Measurements from ENCODE around the gene MITF.

Gene MITF

DNA sequence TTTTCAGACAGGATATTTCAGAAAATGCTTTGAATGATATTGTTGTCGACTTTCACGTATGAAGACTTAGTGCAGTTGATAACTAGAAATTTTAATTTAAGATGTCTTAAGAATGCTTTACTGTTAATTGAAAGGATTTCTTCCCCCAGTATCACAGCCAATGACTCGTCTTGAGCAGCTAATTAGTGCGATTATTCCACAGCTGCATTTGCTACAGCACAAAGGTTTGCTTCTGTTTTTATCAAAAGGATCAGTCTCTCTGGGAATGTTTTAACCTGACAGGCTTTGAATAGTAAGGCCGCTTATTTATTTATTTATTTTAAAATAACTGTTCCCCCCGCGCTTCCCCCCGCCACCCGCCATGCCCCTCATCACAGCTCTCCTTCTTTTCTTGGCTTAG lies 136.8 kb downstream of the MITF start:
- no peak for TF ChIP-seq CTCF (IDR thresholded peaks at IDR 0.05; ENCODE audit: extremely low read depth, missing control alignments)
- no peak for DNase-seq (ENCODE audit: low spot score)

DNA sequence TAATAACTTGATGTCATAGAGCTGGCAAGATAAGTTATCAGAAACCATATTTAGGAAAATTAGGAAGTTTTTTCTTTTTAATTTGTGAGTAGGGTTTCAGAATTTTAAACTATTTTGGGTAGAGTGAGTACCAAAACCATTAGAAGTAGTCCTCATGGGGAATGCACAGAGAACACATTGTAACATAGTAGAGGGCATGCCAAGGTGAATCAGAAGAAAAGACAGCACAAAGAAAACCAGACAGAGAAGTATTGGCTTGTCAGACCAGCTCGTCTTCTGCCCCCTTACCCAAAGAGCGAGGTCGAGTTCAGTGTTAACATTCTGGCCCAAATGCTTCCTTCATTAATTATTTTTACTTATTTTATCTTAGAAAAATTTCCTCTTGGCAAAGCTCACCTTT lies 139.0 kb downstream of the MITF start:
- no peak for DNase-seq (ENCODE audit: low spot score)
- TF ChIP-seq CTCF (IDR thresholded peaks at IDR 0.05; ENCODE audit: extremely low read depth, missing control alignments) = no peak

GRCh38 chr3:69879051-69879450 lies 139.8 kb downstream of the MITF start:
- no peak for TF ChIP-seq CTCF (IDR thresholded peaks at IDR 0.05; ENCODE audit: extremely low read depth, missing control alignments)
- DNase-seq (ENCODE audit: low spot score) = no peak

GRCh38 chr3:69880069-69880640 lies 140.9 kb downstream of the MITF start:
- no peak for TF ChIP-seq CTCF (IDR thresholded peaks at IDR 0.05; ENCODE audit: extremely low read depth, missing control alignments)

DNA sequence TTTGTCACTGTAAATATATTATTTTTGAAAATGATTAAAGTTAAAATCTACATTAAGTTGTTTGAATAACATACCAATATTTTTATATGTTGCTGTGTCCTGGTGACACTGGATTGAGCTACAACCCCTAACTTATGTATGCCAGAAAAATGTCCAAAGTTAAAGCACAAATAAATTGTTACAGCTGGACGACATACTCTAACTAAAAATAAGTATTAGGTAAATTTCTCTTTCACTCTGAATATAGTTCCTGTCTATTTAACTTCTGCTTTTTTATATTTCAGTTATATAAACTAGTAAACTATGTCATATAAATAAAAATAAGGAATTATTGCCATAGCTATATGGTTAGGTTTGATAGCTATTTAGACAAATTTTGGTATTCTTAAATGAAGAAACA lies 141.8 kb downstream of the MITF start:
- no peak for DNase-seq (ENCODE audit: low spot score)
- TF ChIP-seq CTCF (IDR thresholded peaks at IDR 0.05; ENCODE audit: extremely low read depth, missing control alignments) = no peak

More at GRCh38 chr3:69880069-69880640, 140.9 kb downstream of the MITF start:
- DNase-seq (ENCODE audit: low spot score) = no peak

- no peak for DNase-seq (ENCODE audit: low spot score)
- no peak for TF ChIP-seq CTCF (IDR thresholded peaks at IDR 0.05; ENCODE audit: extremely low read depth, missing control alignments)
Measured at GRCh38 chr3:69881756-69882428, 142.6 kb downstream of the MITF start.

- TF ChIP-seq CTCF (IDR thresholded peaks at IDR 0.05; ENCODE audit: extremely low read depth, missing control alignments) = no peak
- no peak for DNase-seq (ENCODE audit: low spot score)
Measured at GRCh38 chr3:69882560-69882959, 143.3 kb downstream of the MITF start.

All from GM20000 (cell line).